C1 segment of cervical spinal cord (tissue), 14 donors: ENCODE data around the gene MMRN1.

Experiments used
- DNase-seq, 14 donors: peaks; one replicate each; lab custom pipeline; 2025; lab: John Stamatoyannopoulos, UW

Gene MMRN1

DNA sequence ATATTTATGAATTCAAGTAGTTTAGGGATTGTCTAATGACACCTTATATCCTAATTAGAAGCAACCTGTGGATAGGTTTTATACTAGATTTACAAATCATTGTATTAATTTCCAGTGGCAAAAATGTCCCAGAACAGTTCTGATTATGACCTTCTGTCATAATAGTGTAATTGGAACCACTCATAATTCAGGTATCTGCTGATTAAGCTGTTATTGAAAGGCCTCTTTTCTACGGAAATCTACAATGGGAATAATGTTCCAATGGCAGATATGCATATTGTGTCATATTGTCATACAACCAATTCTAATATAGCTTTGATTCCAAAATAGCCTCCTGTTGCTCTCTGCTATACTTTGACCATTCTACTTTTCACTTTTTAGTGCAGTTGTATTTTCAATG, 19.0 kb downstream of the MMRN1 start:
- DNase-seq, result no peak

DNA sequence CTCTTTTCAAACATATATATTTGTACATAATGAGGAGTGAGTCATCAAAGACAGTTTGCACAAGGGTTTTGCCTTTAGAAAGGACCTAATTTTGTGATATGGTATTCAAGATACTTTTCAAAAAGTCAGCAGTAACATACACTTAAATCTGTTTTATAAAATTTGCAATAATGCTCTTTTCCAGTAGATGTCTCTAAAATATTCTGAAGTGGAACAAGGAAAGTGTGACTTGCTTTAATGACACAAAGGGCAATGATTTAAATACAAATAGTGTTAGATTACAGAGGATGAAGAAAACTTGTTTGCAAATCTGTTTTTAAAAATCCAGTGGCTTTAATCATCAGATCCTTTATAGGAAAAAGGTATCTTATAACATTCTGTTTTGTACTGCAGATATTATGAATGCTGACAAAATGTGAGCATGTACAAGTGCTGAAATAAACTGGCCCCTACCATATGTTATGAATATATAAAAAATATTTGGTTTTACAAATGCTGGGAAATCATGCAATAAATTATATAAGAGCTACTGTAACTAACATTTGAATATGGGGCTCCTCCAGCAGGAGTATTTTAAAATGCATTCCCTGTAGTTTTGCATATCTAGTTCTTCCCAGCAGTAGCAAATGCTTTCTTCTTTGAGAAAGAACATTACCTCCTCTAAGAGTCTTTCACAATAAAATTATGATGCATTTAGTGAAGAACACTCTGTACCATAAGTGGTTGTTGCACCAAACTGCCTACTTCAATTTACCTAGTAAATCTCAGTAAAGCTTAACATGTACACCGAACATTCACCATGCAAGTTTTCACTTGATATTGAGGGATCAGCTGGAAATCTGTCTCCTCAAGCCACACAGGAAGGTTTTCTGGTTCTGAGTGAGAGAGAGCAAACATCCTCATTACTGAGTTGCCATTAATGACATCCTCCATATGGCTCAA, 20.2 kb downstream of the MMRN1 start:
- no peak for DNase-seq

DNA sequence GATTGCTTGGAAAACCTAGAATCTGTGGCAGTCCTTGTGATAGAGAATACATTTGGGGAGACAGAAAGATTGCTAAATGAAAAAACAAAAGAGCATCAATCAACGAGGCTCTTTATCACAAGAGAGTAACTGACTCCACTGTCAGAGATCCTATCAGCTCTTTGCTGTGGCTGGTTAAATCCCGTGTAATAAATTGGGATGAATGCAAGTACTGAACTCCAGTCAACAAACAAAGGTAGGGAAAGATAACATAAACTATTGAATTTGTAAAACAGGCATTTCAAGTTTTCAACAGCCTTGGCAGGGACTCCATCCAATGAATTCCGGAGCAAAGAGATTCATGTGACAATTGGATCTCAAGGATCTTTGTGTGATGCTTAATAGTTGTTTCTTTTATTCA, 21.3 kb downstream of the MMRN1 start:
- no peak for DNase-seq

- DNase-seq, result no peak
Measured at GRCh38 chr4:89922848-89923416, 28.3 kb downstream of the MMRN1 start.

GRCh38 chr4:89928838-89929237, 34.2 kb downstream of the MMRN1 start:
- no peak for DNase-seq

DNA sequence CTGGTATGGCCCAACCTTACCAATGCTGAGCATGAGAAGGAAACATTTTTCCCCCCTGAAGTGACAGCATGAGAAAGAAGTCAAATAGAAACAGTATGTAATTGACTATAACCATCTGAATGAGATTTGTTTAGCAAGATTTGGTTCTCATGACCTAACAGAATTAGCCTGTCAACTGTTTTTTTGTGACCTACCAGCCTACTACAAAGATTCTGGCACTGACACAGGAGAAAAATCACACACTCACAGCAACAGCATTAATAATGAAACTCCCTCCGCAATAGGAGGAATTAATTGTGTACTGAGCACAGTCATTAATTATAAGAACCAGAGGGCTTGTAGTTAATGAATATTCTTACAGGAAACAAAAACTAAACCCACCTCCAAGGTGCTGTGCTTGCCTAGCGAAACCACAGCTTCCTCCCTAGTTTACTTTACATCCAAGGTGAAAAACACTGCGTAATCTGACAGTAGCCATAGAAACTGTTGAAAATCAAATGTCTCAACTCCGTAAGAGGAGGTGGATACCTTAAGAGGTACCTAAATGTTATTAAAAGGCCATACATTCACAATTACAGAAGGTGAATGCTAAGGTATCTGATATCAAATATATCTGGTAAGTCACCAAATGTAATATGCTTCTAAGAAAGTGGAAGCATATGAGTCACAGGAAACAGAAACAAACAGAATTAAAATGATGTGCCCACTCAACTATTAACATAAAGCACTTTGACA, 34.9 kb downstream of the MMRN1 start:
- no peak for DNase-seq

- no peak for DNase-seq
Measured at GRCh38 chr4:89939546-89939945, 44.9 kb downstream of the MMRN1 start.

- DNase-seq, result peak in 1 of 14 donors; percentile 1
Measured at GRCh38 chr4:89939994-89940393, 45.3 kb downstream of the MMRN1 start.

DNA sequence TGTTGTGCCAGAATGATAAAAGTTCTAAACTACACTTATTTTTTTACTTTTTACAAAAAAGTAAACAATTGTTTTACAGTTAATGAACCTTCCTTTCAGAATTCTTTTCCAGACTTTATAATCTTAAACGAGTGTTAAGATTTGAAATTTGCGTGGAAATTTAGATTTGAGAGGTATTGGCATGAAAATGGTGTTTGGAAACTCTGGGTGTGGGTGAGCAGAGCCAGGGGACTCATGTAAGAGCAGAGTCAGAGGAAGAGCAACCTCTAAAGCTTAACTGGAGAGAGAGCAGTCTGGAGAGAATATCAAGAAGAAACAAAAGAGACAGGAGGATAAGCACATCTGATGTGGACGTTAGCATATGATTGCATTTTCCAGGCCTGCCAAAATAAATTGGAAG, 48.2 kb downstream of the MMRN1 start:
- DNase-seq, result no peak

DNA sequence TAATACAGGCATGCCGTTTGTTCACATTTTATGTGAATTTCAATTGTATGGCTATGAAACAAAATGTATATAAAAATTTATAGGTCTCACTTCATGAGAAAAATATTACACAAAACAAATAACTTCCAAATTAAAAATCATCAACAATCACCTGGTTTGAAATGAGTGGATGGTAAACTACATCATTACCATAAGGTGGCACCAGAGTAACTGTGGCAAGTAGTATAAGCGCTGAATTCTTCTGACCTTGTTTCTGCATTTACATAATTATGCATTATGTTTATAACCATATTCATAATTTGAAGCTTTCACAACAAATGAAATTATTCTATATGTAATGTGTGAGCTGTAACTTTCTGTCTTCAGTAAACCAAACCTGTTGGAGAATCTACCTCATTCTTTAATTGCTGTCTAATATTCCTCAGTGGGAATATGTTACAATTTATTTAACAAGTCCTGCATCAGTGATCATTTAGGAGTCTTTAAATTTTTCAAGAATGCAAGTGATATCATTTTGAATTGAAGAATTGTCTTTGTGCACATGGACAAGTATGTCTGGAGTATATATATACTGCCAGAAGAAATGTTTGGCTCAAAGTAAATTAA, 55.2 kb downstream of the MMRN1 start:
- no peak for DNase-seq

GRCh38 chr4:89952458-89952857, 57.8 kb downstream of the MMRN1 start:
- DNase-seq, result no peak

DNA sequence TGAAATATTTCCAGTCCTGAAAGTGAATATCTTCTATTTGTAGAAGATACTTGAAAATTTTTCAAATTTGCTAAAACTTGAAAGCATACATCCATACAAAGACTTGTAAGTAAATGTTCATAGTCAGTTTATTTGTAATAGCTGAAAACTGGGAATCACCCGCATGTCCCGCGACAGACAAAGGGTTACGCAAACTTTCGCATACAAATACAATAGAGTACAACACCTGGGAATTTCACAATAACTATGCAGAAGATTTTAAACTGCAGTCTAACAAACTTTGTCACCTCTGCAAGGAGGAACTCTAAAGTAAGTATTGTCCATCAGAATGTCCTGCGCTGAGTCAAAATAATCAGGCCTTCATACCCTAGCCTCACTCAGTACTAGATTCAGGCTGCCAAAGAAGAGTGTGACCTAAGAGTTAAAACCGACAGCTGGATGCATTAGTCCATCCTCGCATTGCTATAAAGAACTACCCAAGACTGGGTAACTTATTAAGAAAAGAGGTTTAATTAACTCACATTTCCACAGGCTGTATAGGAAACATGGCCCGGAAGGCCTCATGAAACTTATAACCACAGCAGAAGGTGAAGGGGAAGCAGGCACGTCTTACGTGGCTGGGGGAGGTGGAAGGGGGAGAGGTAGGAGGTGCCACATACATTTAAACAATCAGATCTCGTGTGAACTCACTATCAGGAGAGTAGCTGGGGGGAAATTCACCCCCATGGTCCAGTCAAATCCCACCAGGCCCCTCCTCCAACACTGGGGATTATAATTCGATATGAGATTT, 60.4 kb downstream of the MMRN1 start:
- DNase-seq, result no peak

DNA sequence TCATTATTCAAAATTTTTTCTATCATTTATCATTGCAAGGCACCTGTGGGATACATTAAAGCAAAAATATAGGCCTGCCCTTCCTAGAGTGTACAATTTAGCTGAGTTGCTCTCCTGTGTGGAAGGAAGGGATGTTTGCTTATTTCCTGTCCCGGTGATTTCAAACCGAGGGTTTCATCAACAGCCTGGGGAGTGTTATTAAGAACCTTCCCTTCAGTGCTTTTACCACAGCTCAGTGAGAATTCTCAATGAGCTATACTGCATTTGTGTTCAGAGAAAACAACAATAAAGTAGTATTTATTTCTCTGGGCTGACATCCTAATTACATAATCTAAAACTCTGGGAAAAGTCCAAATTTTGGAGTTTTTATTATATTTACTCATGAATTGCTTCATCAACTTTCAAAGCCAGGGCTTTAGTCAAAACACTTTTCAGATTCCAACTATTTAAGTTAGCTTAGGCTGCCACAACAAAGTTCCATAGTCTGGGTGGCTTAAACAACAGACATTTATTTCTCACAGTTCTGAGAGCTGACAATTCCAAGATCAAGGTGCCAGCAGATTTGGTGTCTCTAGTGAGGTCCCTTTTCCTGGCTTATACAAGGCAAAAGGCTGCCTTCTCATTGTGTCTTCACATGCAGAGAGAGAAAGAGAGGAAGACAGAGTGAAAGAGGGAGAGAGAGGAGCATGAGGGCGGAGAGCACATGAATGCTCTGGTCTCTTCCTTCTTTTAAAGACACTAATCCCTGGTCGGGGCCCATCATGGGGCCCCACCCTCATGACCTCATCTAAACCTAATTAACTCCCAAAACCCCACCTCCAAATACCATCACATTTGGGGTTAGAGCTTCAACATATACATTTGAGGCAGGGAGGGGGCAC, 62.6 kb downstream of the MMRN1 start:
- no peak for DNase-seq

GRCh38 chr4:89981789-89982334, 87.2 kb downstream of the MMRN1 start:
- no peak for DNase-seq

DNA sequence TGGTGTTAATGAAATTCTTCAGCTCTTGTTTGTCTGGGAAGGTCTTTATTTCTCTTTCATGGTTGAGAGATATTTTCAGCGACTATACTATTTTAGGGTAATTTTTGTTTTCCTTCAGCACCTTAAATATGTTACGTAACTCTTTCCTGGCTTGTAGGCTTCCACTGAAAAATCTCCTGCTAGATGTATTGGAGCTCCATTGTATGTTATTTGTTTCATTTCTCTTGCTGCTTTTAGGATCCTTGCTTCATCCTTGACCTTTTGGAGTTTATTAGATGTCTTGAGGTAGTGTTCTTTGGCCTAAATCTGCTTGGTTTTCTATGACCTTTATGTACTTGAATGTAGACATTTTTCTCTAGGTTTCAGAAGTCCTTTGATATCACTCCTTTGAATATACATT, 93.6 kb downstream of the MMRN1 start:
- no peak for DNase-seq

- DNase-seq, result no peak
Measured at GRCh38 chr4:89992744-89993143, 98.1 kb downstream of the MMRN1 start.

DNA sequence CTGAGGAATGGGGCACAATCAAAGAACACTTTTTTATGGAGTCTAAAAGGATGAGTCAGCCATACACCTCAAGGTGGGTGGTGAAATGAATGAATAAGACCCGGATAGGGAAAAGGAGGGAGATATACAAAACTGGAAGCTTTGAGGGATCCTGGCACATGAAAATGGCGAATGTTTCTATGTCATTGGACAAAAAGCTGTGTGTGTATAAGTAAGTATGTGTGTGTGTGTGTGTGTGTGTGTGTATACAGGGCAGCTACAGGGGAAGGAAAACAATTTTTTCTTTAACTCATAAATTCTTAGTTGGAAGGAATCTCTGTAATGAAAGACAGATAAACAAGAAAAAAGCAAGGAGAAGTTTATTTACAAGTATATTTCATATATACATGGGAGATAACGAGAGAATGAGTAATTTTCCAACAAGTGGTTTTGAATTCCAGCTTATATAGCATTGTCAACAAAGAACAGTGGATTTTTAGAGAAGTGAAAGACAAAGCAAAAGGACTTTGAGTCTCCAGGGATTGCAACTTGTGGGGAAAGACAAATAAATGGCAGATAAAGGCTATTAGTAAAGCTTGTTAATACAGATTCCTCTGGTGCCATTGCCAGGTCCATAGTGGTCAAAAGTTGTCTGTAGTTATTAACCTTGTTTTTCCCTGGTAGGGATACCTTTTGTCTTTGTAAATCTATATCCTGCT, 99.7 kb downstream of the MMRN1 start:
- no peak for DNase-seq

DNA sequence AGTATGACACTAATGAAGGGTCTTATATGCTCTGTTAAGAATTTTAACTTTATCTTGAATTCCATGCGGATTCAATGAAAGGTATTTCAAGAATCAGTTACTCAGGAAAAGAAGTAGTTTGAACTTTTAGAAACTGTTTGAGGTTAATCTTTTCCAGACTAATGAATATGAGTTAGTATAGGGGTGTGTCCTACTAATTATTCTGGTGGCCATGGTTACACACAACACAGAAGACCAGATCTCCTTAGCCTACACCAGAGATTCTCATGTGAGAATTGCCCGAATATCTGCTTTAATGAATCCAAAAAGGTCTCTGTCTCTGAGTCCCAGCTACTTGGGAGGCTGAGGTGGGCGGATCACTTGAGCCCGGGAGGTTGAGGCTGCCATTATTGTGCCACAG, 100.4 kb downstream of the MMRN1 start:
- DNase-seq, result no peak

GRCh38 chr4:89995814-89996213, 101.2 kb downstream of the MMRN1 start:
- DNase-seq, result no peak
